ENCODE measurements around the gene GRAMD4.

The GRAMD4 gene

GRCh38 chr22:46596819-46597218, 23.4 kb upstream of the GRAMD4 start:
- no peak for DNase-seq (ENCODE audit: low spot score)

GRCh38 chr22:46598224-46598623, 22.0 kb upstream of the GRAMD4 start:
- DNase-seq (ENCODE audit: low spot score) = no peak

- DNase-seq (ENCODE audit: low spot score) = no peak
These were observed 21.3 kb upstream of the GRAMD4 start for GRCh38 chr22:46598737-46599424.

- no peak for DNase-seq (ENCODE audit: low spot score)
These were observed 19.9 kb upstream of the GRAMD4 start for GRCh38 chr22:46600273-46600796.

GRCh38 chr22:46602025-46602424, 18.2 kb upstream of the GRAMD4 start:
- no peak for DNase-seq (ENCODE audit: low spot score)

- no peak for DNase-seq (ENCODE audit: low spot score)
These were observed 15.9 kb upstream of the GRAMD4 start for GRCh38 chr22:46604306-46604690.

- DNase-seq (ENCODE audit: low spot score) = no peak
These were observed 15.1 kb upstream of the GRAMD4 start for GRCh38 chr22:46605117-46605516.

GRCh38 chr22:46606886-46607285, 13.3 kb upstream of the GRAMD4 start:
- DNase-seq (ENCODE audit: low spot score) = no peak

- DNase-seq (ENCODE audit: low spot score) = no peak
These were observed 12.6 kb upstream of the GRAMD4 start for GRCh38 chr22:46607483-46608114.

GRCh38 chr22:46609175-46609690, 11.0 kb upstream of the GRAMD4 start:
- DNase-seq (ENCODE audit: low spot score) = no peak

GRCh38 chr22:46609724-46610201, 10.4 kb upstream of the GRAMD4 start:
- no peak for DNase-seq (ENCODE audit: low spot score)

- no peak for DNase-seq (ENCODE audit: low spot score)
These were observed 9.8 kb upstream of the GRAMD4 start for GRCh38 chr22:46610356-46610755.

GRCh38 chr22:46611189-46611588, 9.0 kb upstream of the GRAMD4 start:
- no peak for DNase-seq (ENCODE audit: low spot score)

GRCh38 chr22:46612341-46612903, 7.8 kb upstream of the GRAMD4 start:
- no peak for DNase-seq (ENCODE audit: low spot score)

GRCh38 chr22:46612904-46613605, 7.1 kb upstream of the GRAMD4 start:
- DNase-seq (ENCODE audit: low spot score) = peak; percentile 42

GRCh38 chr22:46613606-46614021, 6.6 kb upstream of the GRAMD4 start:
- DNase-seq (ENCODE audit: low spot score) = peak; percentile 70

- DNase-seq (ENCODE audit: low spot score) = peak; percentile 65
These were observed 5.9 kb upstream of the GRAMD4 start for GRCh38 chr22:46614025-46614931.

- DNase-seq (ENCODE audit: low spot score) = no peak
These were observed 2.8 kb upstream of the GRAMD4 start for GRCh38 chr22:46617207-46617985.

- DNase-seq (ENCODE audit: low spot score) = no peak
These were observed 2.1 kb upstream of the GRAMD4 start for GRCh38 chr22:46617986-46618647.

GRCh38 chr22:46618667-46619066, 1.5 kb upstream of the GRAMD4 start:
- DNase-seq (ENCODE audit: low spot score) = no peak
